GM19463 (cell line): ENCODE results near the gene HOMER2.

Source experiments
- ATAC-seq: cut with Tn5 transposase; IDR thresholded peaks from one replicate; pipeline ENCODE4 v1.9.1; 2021; ENCODE audit warnings: mild to moderate bottlenecking, moderate library complexity; ENCODE audit not compliant: unreplicated experiment

Gene HOMER2

DNA sequence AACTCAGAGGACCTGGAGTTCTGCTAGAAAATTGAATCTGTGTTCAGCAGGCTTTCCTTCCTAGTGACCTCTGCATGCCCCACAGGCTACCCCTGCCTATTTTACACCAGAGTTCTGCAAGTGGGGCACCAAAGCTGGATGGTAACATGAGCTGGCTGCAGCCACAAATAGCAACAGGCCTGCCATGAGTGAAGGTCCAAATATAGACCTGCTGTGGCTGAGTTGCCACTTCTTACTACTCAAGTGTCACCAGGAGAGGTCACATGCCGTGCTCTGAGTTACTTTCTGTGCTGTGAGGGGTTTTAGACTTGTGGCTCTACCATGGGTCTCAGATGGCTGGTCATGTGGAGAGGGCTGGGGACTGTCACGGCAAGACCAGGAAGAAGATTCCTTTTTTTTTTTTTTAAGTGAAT lies 146.5 kb downstream of the HOMER2 start, which contains the start of gene FSD2:
TSS of gene FSD2 (minus strand) at position 76 of the 413 bp plus-strand sequence. CDS start 18,679 bp downstream, outside the sequence.
- peak; percentile 53 for ATAC-seq

DNA sequence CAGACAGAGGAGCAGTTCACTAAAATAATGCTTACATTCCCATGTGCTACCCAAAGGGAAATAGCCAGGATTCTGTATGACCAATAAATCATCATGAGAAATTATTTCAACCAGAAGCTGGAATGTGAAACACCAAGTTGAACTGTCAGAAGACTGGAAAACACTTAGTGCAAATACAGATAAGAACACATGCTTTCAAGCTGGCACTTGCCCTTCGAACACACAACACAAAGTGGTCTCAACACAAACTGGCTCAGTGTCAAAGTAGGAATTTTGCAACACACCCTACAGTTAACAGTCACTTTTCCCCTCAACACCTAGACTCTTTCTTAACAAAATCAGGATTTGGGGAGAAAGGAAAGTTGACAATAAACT lies 148.0 kb downstream of the HOMER2 start:
- ATAC-seq = no peak

DNA sequence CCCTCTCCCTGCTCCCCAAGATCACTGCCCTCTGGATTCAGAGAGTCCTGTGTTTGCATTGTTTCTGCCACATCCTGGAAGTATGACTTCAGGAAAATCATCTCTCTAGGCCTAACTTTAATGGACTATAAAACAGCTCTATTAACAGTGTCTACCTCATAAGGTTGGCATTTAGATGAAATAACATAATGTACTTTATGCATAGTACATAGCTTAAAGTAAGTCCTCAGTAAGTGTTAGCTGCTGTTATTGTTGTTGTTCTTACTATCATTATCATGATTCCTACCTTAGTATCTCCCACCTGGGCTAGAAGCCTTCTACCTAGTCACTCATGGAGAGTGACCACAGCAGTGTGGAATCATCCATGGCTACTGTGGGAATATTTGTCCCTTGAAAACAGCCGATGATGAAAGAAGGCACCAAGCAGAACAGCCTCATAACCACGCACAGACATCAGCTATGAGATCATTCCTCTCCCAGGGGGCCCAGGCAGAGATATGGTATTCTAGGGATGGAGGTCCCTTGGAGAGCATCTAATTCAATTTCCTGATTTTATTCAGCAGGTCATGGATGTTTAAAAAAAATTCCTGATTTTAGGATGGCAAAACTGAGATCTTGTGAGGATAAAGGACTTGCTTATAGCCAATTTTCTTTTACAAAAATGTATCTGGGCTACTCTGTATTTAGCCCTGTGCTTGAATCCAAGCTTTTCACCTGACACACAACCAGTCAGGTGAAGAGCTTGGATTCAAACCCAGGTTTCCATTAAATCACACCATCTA lies 148.5 kb downstream of the HOMER2 start:
- no peak for ATAC-seq

DNA sequence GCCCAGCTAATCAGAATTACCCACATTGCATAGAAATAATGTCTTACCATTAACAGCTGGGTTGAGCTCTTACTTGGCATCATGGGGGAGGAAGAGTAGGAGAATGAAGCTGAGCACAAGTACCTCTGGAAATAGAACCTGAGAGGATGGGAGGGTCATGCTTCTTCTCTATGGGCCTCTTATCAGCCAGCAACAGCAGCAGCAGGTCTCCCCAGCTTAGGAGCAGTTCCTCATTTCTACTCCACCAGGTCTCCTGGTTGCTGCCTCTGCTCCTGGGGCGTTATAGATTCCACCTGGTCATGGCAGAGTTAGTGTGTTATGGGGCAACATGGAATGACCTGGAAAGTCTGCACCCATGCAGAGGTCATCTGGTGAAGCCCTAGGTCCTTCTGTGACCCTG lies 150.0 kb downstream of the HOMER2 start:
- ATAC-seq = no peak

DNA sequence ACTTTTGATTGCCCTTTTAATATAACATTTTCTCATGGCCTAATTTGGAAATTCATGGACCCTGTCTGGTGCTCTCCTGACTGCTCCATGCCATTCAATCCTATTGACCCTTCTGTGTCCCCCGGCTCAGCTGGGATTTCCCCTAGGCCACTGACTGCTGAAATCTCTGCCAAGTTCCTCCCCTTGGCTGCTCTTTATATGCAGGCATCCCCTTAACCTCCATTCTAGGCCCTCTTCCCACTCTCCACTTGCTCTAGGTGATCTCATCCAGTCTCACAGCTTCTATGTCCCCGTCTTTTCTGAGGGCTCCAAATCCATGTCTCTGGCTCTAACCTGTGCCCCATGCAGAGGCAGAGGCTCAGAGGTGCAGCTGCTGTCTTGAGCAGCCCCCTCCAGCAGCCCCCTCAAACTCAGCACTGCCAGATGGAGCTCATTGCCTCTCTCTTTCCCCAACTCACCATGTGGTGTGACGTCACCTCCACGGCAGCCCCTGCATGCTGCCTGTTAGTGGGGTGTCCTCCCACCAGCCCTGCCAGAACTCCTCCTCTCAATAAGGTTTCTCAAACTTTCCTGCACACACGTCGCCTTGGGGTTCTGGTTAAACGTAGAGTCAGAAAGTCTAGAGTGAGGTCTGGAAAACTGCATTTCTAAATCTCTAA lies 153.2 kb downstream of the HOMER2 start:
- no peak for ATAC-seq
